IMR-90 (cell line): ENCODE data around the gene MIR17HG. TPM values are rescaled to one million over a fixed set of nuclear protein-coding genes. Genes with fewer than 3 reads are reported as not detected.

Experiments used
- ATAC-seq: fragments of 200-7000 bp; cut with Tn5 transposase; 2 replicates; pipeline ENCODE4 v1.9.1; 2020; ENCODE audit warnings: low read depth, mild to moderate bottlenecking, moderate library complexity
- BruUV-seq: library from RNA; stranded (reverse); fragments of 400-500 nt; replicated peaks from 2 replicates; lab custom pipeline; 2021; lab: Mats Ljungman, UMichigan
- CTCF ChIA-PET: fragments of 300-600 bp; formaldehyde crosslinking; extraction: SDS; loops from one replicate; lab custom pipeline; 2021; ENCODE audit warnings: antibody characterized with exemption; lab: Yijun Ruan, JAX
- POLR2A ChIA-PET: fragments of 300-600 bp; sonication (Branson Sonifier 250); formaldehyde crosslinking; loops from one replicate; lab custom pipeline; 2022; ENCODE audit warnings: antibody characterized with exemption; ENCODE audit not compliant: unreplicated experiment; lab: Charles Lee
- DNase-seq: peaks from one replicate; pipeline ENCODE4 v3.0.0; 2013
- H2AFZ ChIP-seq: replicated peaks from 2 replicates; pipeline ENCODE3; 2013; ENCODE audit warnings: low read length, mild to moderate bottlenecking; ENCODE audit not compliant: poor library complexity
- H2AK5ac ChIP-seq: 2 replicates; pipeline ENCODE4 v1.6.1; 2013; ENCODE audit warnings: low read depth, low read length, inconsistent platforms
- H2AK9ac ChIP-seq: replicated peaks from 2 replicates; pipeline ENCODE3; 2013; ENCODE audit warnings: mild to moderate bottlenecking, low read depth, low read length, moderate library complexity; ENCODE audit not compliant: poor library complexity
- H2BK120ac ChIP-seq: 2 replicates; pipeline ENCODE4 v1.6.1; 2013; ENCODE audit warnings: low read depth, low read length, inconsistent platforms
- H2BK15ac ChIP-seq: 3 replicates; pipeline ENCODE4 v1.6.1; 2013; ENCODE audit warnings: low read depth, low read length, inconsistent platforms
- H2BK20ac ChIP-seq: 2 replicates; pipeline ENCODE4 v1.6.1; 2013; ENCODE audit warnings: low read depth, mild to moderate bottlenecking, inconsistent platforms, low read length, moderate library complexity
- H2BK5ac ChIP-seq: 2 replicates; pipeline ENCODE4 v1.6.1; 2013; ENCODE audit warnings: mild to moderate bottlenecking, low read depth, low read length, inconsistent platforms; ENCODE audit not compliant: poor library complexity, severe bottlenecking
- H3K14ac ChIP-seq: replicated peaks from 2 replicates; pipeline ENCODE4 v1.6.1; 2013; ENCODE audit warnings: low read depth, low read length, inconsistent platforms
- H3K18ac ChIP-seq: 2 replicates; pipeline ENCODE4 v1.6.1; 2013; ENCODE audit warnings: low read depth, low read length, control low read depth
- H3K23ac ChIP-seq: 2 replicates; pipeline ENCODE4 v1.6.1; 2013; ENCODE audit warnings: low read depth, low read length, inconsistent platforms
- H3K27ac ChIP-seq: 2 replicates; pipeline ENCODE4 v1.5.1; 2013; ENCODE audit warnings: mild to moderate bottlenecking, control low read depth, low read length; ENCODE audit not compliant: insufficient read depth
- H3K27me3 ChIP-seq: 2 replicates; pipeline ENCODE4 v1.6.1; 2013; ENCODE audit warnings: low read length; ENCODE audit not compliant: control insufficient read depth, insufficient read depth
- H3K36me3 ChIP-seq: 2 replicates; pipeline ENCODE4 v1.6.1; 2013; ENCODE audit warnings: low read length, mixed read lengths; ENCODE audit not compliant: control insufficient read depth, insufficient read depth
- H3K4ac ChIP-seq: 2 replicates; pipeline ENCODE4 v1.6.1; 2013; ENCODE audit warnings: low read depth, low read length, inconsistent platforms
- H3K4me1 ChIP-seq: 2 replicates; pipeline ENCODE4 v1.6.1; 2013; ENCODE audit warnings: low read length, mixed read lengths; ENCODE audit not compliant: control insufficient read depth, insufficient read depth
- H3K4me2 ChIP-seq: 2 replicates; pipeline ENCODE4 v1.6.1; 2013; ENCODE audit warnings: low read depth, mild to moderate bottlenecking, control low read depth, low read length, moderate library complexity
- H3K4me3 ChIP-seq: 2 replicates; pipeline ENCODE4 v1.5.1; 2013; ENCODE audit warnings: low read depth, mild to moderate bottlenecking, control low read depth, low read length, moderate library complexity; ENCODE audit not compliant: insufficient read depth
- H3K56ac ChIP-seq: 2 replicates; pipeline ENCODE4 v1.6.1; 2013; ENCODE audit warnings: low read length, inconsistent platforms; ENCODE audit not compliant: insufficient read depth; ENCODE audit errors: extremely low read depth
- H3K79me1 ChIP-seq, 2 experiments: 2 replicates each; pipeline ENCODE4 v1.6.1; 2013; ENCODE audit warnings: low read length in 2 of 2, inconsistent platforms in 1 of 2, low read depth in 1 of 2
- H3K9ac ChIP-seq: 2 replicates; pipeline ENCODE4 v1.6.1; 2013; ENCODE audit warnings: low read depth, low read length, control low read depth
- H3K9me1 ChIP-seq: 2 replicates; pipeline ENCODE4 v1.6.1; 2013; ENCODE audit warnings: low read length, inconsistent platforms; ENCODE audit not compliant: insufficient read depth
- H3K9me3 ChIP-seq: 2 replicates; pipeline ENCODE4 v1.6.1; 2013; ENCODE audit warnings: low read length; ENCODE audit not compliant: control insufficient read depth, insufficient read depth
- H4K20me1 ChIP-seq: 2 replicates; pipeline ENCODE4 v1.6.1; 2013; ENCODE audit warnings: low read length, inconsistent platforms; ENCODE audit not compliant: insufficient read depth
- H4K5ac ChIP-seq: 2 replicates; pipeline ENCODE4 v1.6.1; 2013; ENCODE audit warnings: mild to moderate bottlenecking, low read depth, low read length, control low read depth
- H4K8ac ChIP-seq, 2 experiments: 2 replicates each; pipeline ENCODE4 v1.6.1; 2013; ENCODE audit warnings: low read depth in 2 of 2, low read length in 2 of 2, control low read depth in 1 of 2, inconsistent platforms in 1 of 2
- H4K91ac ChIP-seq: 2 replicates; pipeline ENCODE4 v1.6.1; 2013; ENCODE audit warnings: low read depth, low read length, inconsistent platforms; ENCODE audit not compliant: insufficient read depth
- CEBPB ChIP-seq: IDR thresholded peaks from 2 replicates; pipeline ENCODE4 v1.6.1; 2012; ENCODE audit warnings: low read depth, low read length, improper control_type of control experiment
- CTCF ChIP-seq: conservative IDR thresholded peaks from 2 replicates; pipeline ENCODE4 v1.5.1; 2012; ENCODE audit warnings: mild to moderate bottlenecking, low read depth, low read length, improper control_type of control experiment
- MAFK ChIP-seq: IDR thresholded peaks from 2 replicates; pipeline ENCODE4 v1.6.1; 2012; ENCODE audit warnings: low read depth, low read length, improper control_type of control experiment
- MAZ ChIP-seq: IDR thresholded peaks from 2 replicates; pipeline ENCODE4 v1.6.1; 2012; ENCODE audit warnings: low read depth, mild to moderate bottlenecking, low read length, improper control_type of control experiment, moderate library complexity, borderline replicate concordance
- MXI1 ChIP-seq: IDR thresholded peaks from 2 replicates; pipeline ENCODE4 v1.6.1; 2012; ENCODE audit warnings: low read depth, mild to moderate bottlenecking, low read length, moderate library complexity, borderline replicate concordance
- NFE2L2 ChIP-seq: fragments of 150-350 bp; IDR thresholded peaks from 2 replicates; pipeline ENCODE4 v1.6.1; 2016; ENCODE audit warnings: low read depth, mild to moderate bottlenecking, low read length
- POLR2A ChIP-seq: IDR thresholded peaks from 2 replicates; pipeline ENCODE4 v1.6.1; 2012; ENCODE audit warnings: mild to moderate bottlenecking, low read depth, low read length
- RCOR1 ChIP-seq: IDR thresholded peaks from 2 replicates; pipeline ENCODE4 v1.6.1; 2012; ENCODE audit warnings: mild to moderate bottlenecking, low read length, improper control_type of control experiment; ENCODE audit not compliant: insufficient replicate concordance
- RFX5 ChIP-seq: IDR thresholded peaks from 2 replicates; pipeline ENCODE4 v1.8.0; 2012; ENCODE audit warnings: low read depth, mild to moderate bottlenecking, low read length, moderate library complexity
- SMC3 ChIP-seq: fragments of 150-350 bp; IDR thresholded peaks from 2 replicates; pipeline ENCODE4 v1.6.1; 2016; ENCODE audit warnings: low read depth, mild to moderate bottlenecking, antibody characterized with exemption, low read length, moderate library complexity
- USF2 ChIP-seq: fragments of 150-350 bp; IDR thresholded peaks from 2 replicates; pipeline ENCODE4 v1.6.1; 2017; ENCODE audit warnings: mild to moderate bottlenecking, antibody characterized with exemption, low read length, low read depth
- WGBS, 2 experiments: methylation state at CpG; one replicate each; pipeline versions ENCODE4 v1.1.5 to v1.1.7; 2013; ENCODE audit warnings: missing lambda C conversion rate in 2 of 2; ENCODE audit not compliant: insufficient read length in 1 of 2; ENCODE audit errors: extremely low coverage in 2 of 2; 5-methylcytosine and 5-hydroxymethylcytosine counted together
- dilution Hi-C: fragments of 300-500 bp; cut with HindIII; formaldehyde crosslinking; loops from one replicate; pipeline ENCODE4 v1.14.3; 2018; ENCODE audit warnings: low sequenced_read_pairs; ENCODE audit not compliant: unreplicated experiment
- in situ Hi-C: fragments of 300-500 bp; cut with MboI; formaldehyde crosslinking; loops from 3 replicates; pipeline ENCODE4 v1.14.3; 2019; ENCODE audit warnings: low sequenced_read_pairs, inconsistent platforms, mixed read lengths
- intact Hi-C: fragments of 100-400 bp; cut with micrococcal nuclease; formaldehyde crosslinking; loops from 2 replicates; pipeline ENCODE4 v1.10.0; 2022
- polyA plus RNA-seq, 3 experiments: library from polyadenylated mRNA; depleted of rRNA; stranded (reverse); fragments of >200 nt; gene quantifications; 2 replicates each; pipeline ENCODE4 v1.2.3, GENCODE V29; 2012; ENCODE audit warnings: low replicate concordance in 1 of 3
- total RNA-seq: library from RNA; depleted of rRNA; stranded (reverse); fragments of >200 nt; gene quantifications from 2 replicates; pipeline ENCODE4 v1.2.3, GENCODE V29; 2012
- TF ChIP-seq, protein P1 (sequence below): fragments of 150-350 bp; IDR thresholded peaks from 2 replicates; pipeline ENCODE4 v1.6.1; 2016; ENCODE audit warnings: low read depth, mild to moderate bottlenecking, low read length, moderate library complexity, borderline replicate concordance

MIR17HG gene
- total and polyA plus RNA-seq, 2 of the 4 experiments (the other 2 are of a cell fraction), result 0.77 to 3.0 TPM

- Histone ChIP-seq H2AK9ac (no peak overlapping the region), H3K4me3 (no peak overlapping the region), H3K18ac (no peak overlapping the region), H3K4me2 (no peak overlapping the region), H2AFZ (no peak overlapping the region), H4K5ac (no peak overlapping the region), H3K56ac (no peak overlapping the region), H3K9me3 (no peaks in the 10 kb centered on the region), H4K91ac (no peak overlapping the region), H2BK5ac (no peak overlapping the region), H4K20me1 (no peaks in the 10 kb centered on the region), H3K9me1 (no peaks in the 10 kb centered on the region), H3K27ac (no peak overlapping the region), H3K4ac (no peak overlapping the region), H3K36me3 (no peaks in the 10 kb centered on the region), H3K9ac (no peak overlapping the region), H2BK15ac (no peak overlapping the region), H2BK20ac (no peak overlapping the region), H4K8ac (no peak overlapping the region), H3K79me1 (no peaks in the 10 kb centered on the region), H3K4me1 (no peaks in the 10 kb centered on the region), H2BK120ac (no peak overlapping the region), H3K27me3 (no peaks in the 10 kb centered on the region), H3K23ac (no peak overlapping the region), H3K14ac (no peak overlapping the region), H2AK5ac (no peak overlapping the region)
- no TSS peak for BruUV-seq
- intact Hi-C loops (no loop called here), dilution Hi-C loops (no loop called here), in situ Hi-C loops (no loop called here)
- DNase-seq (no peak), ATAC-seq (no peak)
- whole genome bisulfite sequencing, 2 experiments, result no CpG with 5 or more reads among the region's 7 CpGs
- ChIA-PET POLR2A (no interaction called here), CTCF (no interaction called here)
- TF ChIP-seq NFE2L2, result no peak
- TF ChIP-seq MXI1, result no peak
- no peak for TF ChIP-seq RFX5
- TF ChIP-seq MAFK, result no peak
- TF ChIP-seq POLR2A, result no peak
- TF ChIP-seq CTCF, result no peak
- TF ChIP-seq SMC3, result no peak
- no peak for TF ChIP-seq USF2
- TF ChIP-seq RCOR1, result no peak
- TF ChIP-seq, protein P1, sequence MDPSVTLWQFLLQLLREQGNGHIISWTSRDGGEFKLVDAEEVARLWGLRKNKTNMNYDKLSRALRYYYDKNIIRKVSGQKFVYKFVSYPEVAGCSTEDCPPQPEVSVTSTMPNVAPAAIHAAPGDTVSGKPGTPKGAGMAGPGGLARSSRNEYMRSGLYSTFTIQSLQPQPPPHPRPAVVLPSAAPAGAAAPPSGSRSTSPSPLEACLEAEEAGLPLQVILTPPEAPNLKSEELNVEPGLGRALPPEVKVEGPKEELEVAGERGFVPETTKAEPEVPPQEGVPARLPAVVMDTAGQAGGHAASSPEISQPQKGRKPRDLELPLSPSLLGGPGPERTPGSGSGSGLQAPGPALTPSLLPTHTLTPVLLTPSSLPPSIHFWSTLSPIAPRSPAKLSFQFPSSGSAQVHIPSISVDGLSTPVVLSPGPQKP, result no peak
- TF ChIP-seq MAZ, result no peak
- no peak for TF ChIP-seq CEBPB
Measured at GRCh38 chr13:91326146-91326545, 21.3 kb upstream of the MIR17HG start.
